Activated CD8-positive, alpha-beta T cell treated with anti-CD3 and anti-CD28 coated beads, Interleukin-2, amount 10 ng/mL, durations not matched to agents 7 days and 5 days (primary cell): Measurements from ENCODE around the gene PLSCR1. TPM values are rescaled to one million over a fixed set of nuclear protein-coding genes. Genes with fewer than 3 reads are reported as not detected.
"Not testable (repeated sequence)": the region's sequence is repeated elsewhere in the genome, so short reads cannot be mapped to it uniquely, and the experiment has no call there.

Source experiments
- ATAC-seq: fragments of 150-1000 bp; cut with Tn5 transposase; one replicate; pipeline ENCODE4 v1.10.0; 2021; ENCODE audit warnings: moderate library complexity
- CTCF ChIA-PET: fragments of 350-600 bp; sonication (Branson Sonifier 250); formaldehyde crosslinking; loops from one replicate; lab custom pipeline; 2021; ENCODE audit warnings: antibody characterized with exemption; lab: Charles Lee
- POLR2A ChIA-PET: fragments of 350-600 bp; sonication (Branson Sonifier 250); formaldehyde crosslinking; loops from one replicate; lab custom pipeline; 2021; ENCODE audit warnings: antibody characterized with exemption; lab: Charles Lee
- DNase-seq: peaks from one replicate; pipeline ENCODE4 v3.0.0-alpha.2; 2020
- H3K27ac Mint-ChIP-seq: one replicate; pipeline ENCODE4 v1.8.0; 2021; ENCODE audit warnings: mild to moderate bottlenecking, mixed read lengths
- H3K27me3 Mint-ChIP-seq: one replicate; pipeline ENCODE4 v1.8.0; 2021; ENCODE audit warnings: low read depth, mixed read lengths
- H3K36me3 Mint-ChIP-seq: one replicate; pipeline ENCODE4 v1.8.0; 2021; ENCODE audit warnings: low read depth, mixed read lengths
- H3K4me1 Mint-ChIP-seq: one replicate; pipeline ENCODE4 v1.8.0; 2021; ENCODE audit warnings: low read depth, mixed read lengths
- H3K4me3 Mint-ChIP-seq: one replicate; pipeline ENCODE4 v1.8.0; 2021; ENCODE audit warnings: mild to moderate bottlenecking, mixed read lengths
- H3K9me3 Mint-ChIP-seq: one replicate; pipeline ENCODE4 v1.8.0; 2022; ENCODE audit warnings: mixed read lengths; ENCODE audit not compliant: insufficient read depth
- total RNA-seq, 2 experiments: library from RNA; stranded (reverse); gene quantifications; one replicate each; pipeline ENCODE4 v1.2.3, GENCODE V29; 2021

Gene PLSCR1
- total RNA-seq, 2 experiments from 2014 or later = 164 to 177 TPM

- H3K27me3 Mint-ChIP-seq = no peaks in the 10 kb centered on the region
- no peaks in the 10 kb centered on the region for H3K9me3 Mint-ChIP-seq
- peaks cover 69% of the 10 kb centered on the region for H3K36me3 Mint-ChIP-seq
- peaks cover 69% of the 10 kb centered on the region for H3K4me1 Mint-ChIP-seq
- no peak overlapping the region for H3K27ac Mint-ChIP-seq
- ATAC-seq (no peak), DNase-seq (no peak)
- ChIA-PET CTCF (no interaction called here), POLR2A (no interaction called here)
- no peak overlapping the region for H3K4me3 Mint-ChIP-seq
Observed at GRCh38 chr3:146536681-146537080, 7.7 kb downstream of the PLSCR1 start.

DNA sequence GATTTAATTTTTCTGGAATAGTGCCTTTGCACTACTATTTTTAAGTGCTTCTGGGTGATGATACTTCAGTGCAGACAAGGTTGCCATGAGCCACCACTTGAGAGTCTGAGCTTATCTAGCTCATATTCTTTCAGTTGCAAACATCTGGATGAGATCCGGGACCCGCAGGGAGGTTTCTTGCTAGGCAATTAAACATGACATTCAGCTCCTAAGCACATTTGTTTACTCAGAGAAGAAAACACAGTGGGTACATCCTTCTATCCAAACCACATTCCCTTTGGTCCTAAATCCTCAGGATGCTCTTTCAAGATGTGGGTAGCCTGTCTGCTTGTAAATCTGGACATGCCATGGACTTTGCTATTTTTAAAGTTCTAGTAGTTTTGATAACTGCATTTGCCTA is 12.0 kb downstream of the PLSCR1 start:
- H3K27ac Mint-ChIP-seq = no peak overlapping the region
- H3K9me3 Mint-ChIP-seq = no peaks in the 10 kb centered on the region
- CTCF ChIA-PET = no interaction called here
- no peaks in the 10 kb centered on the region for H3K27me3 Mint-ChIP-seq
- H3K36me3 Mint-ChIP-seq = peaks cover 62% of the 10 kb centered on the region
- POLR2A ChIA-PET = interaction anchor here (1.2 to 1.8 kb wide), 2 partner anchors 11 to 18 kb away, joined by 4 to 9 read pairs; no protein-coding TSS in a partner anchor
- no peak overlapping the region for H3K4me3 Mint-ChIP-seq
- ATAC-seq (no peak), DNase-seq (no peak)
- peaks cover 48% of the 10 kb centered on the region for H3K4me1 Mint-ChIP-seq

- Mint-ChIP-seq H3K27ac (no peak overlapping the region), H3K36me3 (peaks cover 57% of the 10 kb centered on the region), H3K4me3 (no peak overlapping the region), H3K9me3 (no peaks in the 10 kb centered on the region), H3K27me3 (no peaks in the 10 kb centered on the region), H3K4me1 (peaks cover 35% of the 10 kb centered on the region)
- DNase-seq = no peak
- ChIA-PET CTCF (no interaction called here), POLR2A (interaction anchor here (0.8 kb wide), 1 partner anchor 13 kb away, joined by 3 read pairs; no protein-coding TSS in a partner anchor)
- ATAC-seq = no peak
Observed at GRCh38 chr3:146530609-146531008, 13.8 kb downstream of the PLSCR1 start.

DNA sequence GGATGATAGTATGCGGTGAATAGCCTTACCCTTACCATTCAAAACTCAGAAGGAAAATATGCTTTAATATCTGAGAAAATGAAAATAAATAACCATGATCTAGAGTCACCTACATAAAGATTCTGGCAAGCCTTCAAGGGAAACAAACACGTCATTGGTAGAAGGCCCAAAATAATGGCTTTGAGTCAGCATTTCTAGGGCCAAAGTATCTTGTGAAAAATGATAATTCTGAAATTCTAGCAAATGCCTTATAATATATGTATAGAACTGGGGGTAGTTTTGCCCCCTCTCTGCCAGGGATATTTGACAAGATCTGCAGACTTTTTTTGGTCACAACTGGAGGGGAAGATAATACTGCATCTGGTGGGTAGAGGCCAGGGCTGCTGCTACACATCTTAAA is 15.4 kb downstream of the PLSCR1 start:
- DNase-seq (no peak), ATAC-seq (no peak)
- Mint-ChIP-seq H3K27ac (no peak overlapping the region), H3K4me1 (peaks cover 26% of the 10 kb centered on the region), H3K4me3 (no peak overlapping the region), H3K27me3 (no peaks in the 10 kb centered on the region), H3K9me3 (no peaks in the 10 kb centered on the region), H3K36me3 (peaks cover 51% of the 10 kb centered on the region)
- ChIA-PET CTCF (no interaction called here), POLR2A (interaction anchor here (1.1 kb wide), 1 partner anchor 15 kb away, joined by 4 read pairs; the partner anchor contains the start of gene PLSCR1)

- Mint-ChIP-seq H3K4me3 (no peak overlapping the region), H3K36me3 (peaks cover 51% of the 10 kb centered on the region), H3K4me1 (peaks cover 6% of the 10 kb centered on the region), H3K9me3 (no peaks in the 10 kb centered on the region), H3K27me3 (no peaks in the 10 kb centered on the region), H3K27ac (no peak overlapping the region)
- ChIA-PET CTCF (interaction anchor here (1.2 kb wide), 1 partner anchor 15 kb away, joined by 3 read pairs; no protein-coding TSS in a partner anchor), POLR2A (no interaction called here)
- ATAC-seq (no peak), DNase-seq (no peak)
Observed at GRCh38 chr3:146524961-146525360, 19.4 kb downstream of the PLSCR1 start.

DNA sequence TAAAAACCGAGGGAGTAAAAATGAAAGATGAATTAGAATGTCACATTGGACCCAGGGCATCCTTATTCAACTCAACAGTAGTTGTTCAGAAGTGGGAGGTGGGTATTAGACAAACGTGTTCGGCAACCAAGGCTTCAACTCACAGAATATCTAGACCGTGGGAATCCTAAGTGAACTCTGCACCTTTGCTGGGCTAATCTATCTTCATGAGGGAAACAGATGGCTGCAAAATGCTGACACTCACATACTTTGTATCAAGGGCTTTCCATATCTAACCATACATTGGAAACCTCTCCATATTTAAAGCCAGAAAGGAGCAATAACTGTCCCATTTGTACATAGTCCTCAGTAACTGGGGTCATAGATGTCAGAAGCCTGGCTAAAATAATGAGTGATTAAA is 20.9 kb downstream of the PLSCR1 start:
- Mint-ChIP-seq H3K9me3 (no peaks in the 10 kb centered on the region), H3K27ac (no peak overlapping the region), H3K36me3 (peaks cover 53% of the 10 kb centered on the region), H3K4me3 (no peak overlapping the region), H3K27me3 (no peaks in the 10 kb centered on the region), H3K4me1 (no peaks in the 10 kb centered on the region)
- DNase-seq (no peak), ATAC-seq (no peak)
- CTCF ChIA-PET = no interaction called here
- POLR2A ChIA-PET = no interaction called here

GRCh38 chr3:146522174-146523158 is 21.9 kb downstream of the PLSCR1 start:
- ATAC-seq, H3K27ac Mint-ChIP-seq, H3K4me3 Mint-ChIP-seq, POLR2A ChIA-PET, CTCF ChIA-PET, DNase-seq, H3K27me3 Mint-ChIP-seq, H3K9me3 Mint-ChIP-seq, H3K4me1 Mint-ChIP-seq: not testable (repeated sequence)
- peaks cover 57% of the 10 kb centered on the region for H3K36me3 Mint-ChIP-seq

- Mint-ChIP-seq H3K9me3 (no peaks in the 10 kb centered on the region), H3K27me3 (no peaks in the 10 kb centered on the region), H3K36me3 (peaks cover 56% of the 10 kb centered on the region), H3K27ac (no peak overlapping the region), H3K4me1 (peaks cover 4% of the 10 kb centered on the region), H3K4me3 (no peak overlapping the region)
- ATAC-seq = no peak
- POLR2A ChIA-PET = no interaction called here
- no peak for DNase-seq
- CTCF ChIA-PET = no interaction called here
Observed at GRCh38 chr3:146521394-146521793, 23.0 kb downstream of the PLSCR1 start.

- ChIA-PET CTCF (no interaction called here), POLR2A (interaction anchor here (1.0 kb wide), 1 partner anchor 15 kb away, joined by 3 read pairs; no protein-coding TSS in a partner anchor)
- H3K36me3 Mint-ChIP-seq = peaks cover 56% of the 10 kb centered on the region
- H3K4me1 Mint-ChIP-seq = peaks cover 4% of the 10 kb centered on the region
- no peak overlapping the region for H3K4me3 Mint-ChIP-seq
- DNase-seq = no peak
- no peak overlapping the region for H3K27ac Mint-ChIP-seq
- no peaks in the 10 kb centered on the region for H3K27me3 Mint-ChIP-seq
- no peak for ATAC-seq
- no peaks in the 10 kb centered on the region for H3K9me3 Mint-ChIP-seq
Observed at GRCh38 chr3:146519810-146520209, 24.6 kb downstream of the PLSCR1 start.

- no peaks in the 10 kb centered on the region for H3K9me3 Mint-ChIP-seq
- DNase-seq (no peak), ATAC-seq (no peak)
- H3K4me1 Mint-ChIP-seq = peaks cover 20% of the 10 kb centered on the region
- ChIA-PET CTCF (interaction anchor here (1.0 to 1.5 kb wide), 2 partner anchors 12 to 17 kb away, joined by 3 read pairs; no protein-coding TSS in a partner anchor), POLR2A (interaction anchor here (1.0 to 1.2 kb wide), 2 partner anchors 20 to 26 kb away, joined by 3 to 5 read pairs; no protein-coding TSS in a partner anchor)
- H3K27ac Mint-ChIP-seq = no peak overlapping the region
- no peak overlapping the region for H3K4me3 Mint-ChIP-seq
- H3K36me3 Mint-ChIP-seq = peaks cover 70% of the 10 kb centered on the region
- no peaks in the 10 kb centered on the region for H3K27me3 Mint-ChIP-seq
Observed at GRCh38 chr3:146517684-146518435, 26.5 kb downstream of the PLSCR1 start.

DNA sequence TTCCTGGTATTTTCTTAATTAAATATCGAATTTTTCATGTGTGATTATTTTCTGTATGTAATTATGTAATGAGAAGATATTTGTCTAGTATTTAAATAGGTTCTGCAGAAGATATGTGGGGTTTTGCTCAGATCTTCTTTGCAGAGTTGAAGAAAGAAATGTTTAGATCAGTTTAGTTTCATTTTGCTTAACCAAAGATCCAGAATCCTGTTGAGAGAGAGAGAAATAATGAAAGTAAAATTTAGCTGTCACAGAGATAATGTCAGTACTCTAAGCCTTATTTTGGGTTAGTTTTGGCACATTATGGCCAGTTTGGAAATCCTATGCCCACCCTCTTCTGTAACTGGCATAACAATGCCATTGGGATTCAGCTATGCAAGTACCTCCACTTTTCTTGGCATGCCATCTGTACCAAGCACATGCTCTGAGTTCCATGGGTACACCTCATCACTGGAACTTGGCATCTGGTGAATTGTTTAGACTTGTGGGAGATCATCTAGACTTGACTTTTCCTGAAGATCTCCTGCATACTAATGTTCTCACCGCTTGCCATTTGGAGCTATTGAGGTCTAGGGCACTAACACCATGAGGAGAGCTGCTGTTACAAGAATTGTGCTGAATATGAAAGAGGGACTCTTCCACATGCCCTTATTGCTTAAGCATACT is 30.9 kb downstream of the PLSCR1 start:
- peak overlapping the region; percentile 21 for H3K27ac Mint-ChIP-seq

More for the DNA sequence above, 30.9 kb downstream of the PLSCR1 start:
- no peaks in the 10 kb centered on the region for H3K9me3 Mint-ChIP-seq
- POLR2A ChIA-PET = interaction anchor here (0.9 to 1.4 kb wide), 3 partner anchors 18 to 31 kb away, joined by 3 to 4 read pairs (median 3); partner anchors contain the start of gene PLSCR1
- peaks cover 63% of the 10 kb centered on the region for H3K36me3 Mint-ChIP-seq
- no peak overlapping the region for H3K4me3 Mint-ChIP-seq
- CTCF ChIA-PET = interaction anchor here (0.7 to 1.0 kb wide), 2 partner anchors 13 to 448 kb away, joined by 3 to 4 read pairs; no protein-coding TSS in a partner anchor
- no peak for DNase-seq
- peak; percentile 16 for ATAC-seq
- H3K4me1 Mint-ChIP-seq = peaks cover 43% of the 10 kb centered on the region
- no peaks in the 10 kb centered on the region for H3K27me3 Mint-ChIP-seq
